Glomerular endothelial cell (primary cell): Measurements from ENCODE around the gene DDX39A. TPM values are rescaled to one million over a fixed set of nuclear protein-coding genes. Genes with fewer than 3 reads are reported as not detected.
"Not testable (repeated sequence)": the region's sequence is repeated elsewhere in the genome, so short reads cannot be mapped to it uniquely, and the experiment has no call there.

Experiments
- DNase-seq: peaks from one replicate; pipeline ENCODE4 v3.0.0-alpha.2; 2011; ENCODE audit warnings: low read depth, low spot score; ENCODE audit errors: extremely low read depth
- total RNA-seq: library from RNA; depleted of rRNA; stranded (reverse); fragments of >200 nt; gene quantifications from 2 replicates; pipeline ENCODE4 v1.2.3, GENCODE V29; 2015

Gene DDX39A
- total RNA-seq, 1 donor from 2014 or later: 117 TPM

GRCh38 chr19:14391156-14391821 lies 27.9 kb downstream of the DDX39A start:
- no peak for DNase-seq

GRCh38 chr19:14390548-14390947 lies 28.6 kb downstream of the DDX39A start:
- no peak for DNase-seq

GRCh38 chr19:14385492-14385891 lies 33.6 kb downstream of the DDX39A start:
- no peak for DNase-seq

- DNase-seq: no peak
These were observed 35.2 kb downstream of the DDX39A start for GRCh38 chr19:14383661-14384555.

GRCh38 chr19:14381689-14382474 lies 37.3 kb downstream of the DDX39A start:
- DNase-seq: no peak

GRCh38 chr19:14379294-14380065 lies 39.7 kb downstream of the DDX39A start:
- DNase-seq: no peak

- DNase-seq: no peak
These were observed 40.3 kb downstream of the DDX39A start for GRCh38 chr19:14378890-14379289.

GRCh38 chr19:14377883-14378328 lies 41.2 kb downstream of the DDX39A start:
- DNase-seq: no peak

- no peak for DNase-seq
These were observed 43.4 kb downstream of the DDX39A start for GRCh38 chr19:14375582-14376291.

- no peak for DNase-seq
These were observed 44.0 kb downstream of the DDX39A start for GRCh38 chr19:14375055-14375581.

- DNase-seq: not testable (repeated sequence)
These were observed 44.8 kb downstream of the DDX39A start for GRCh38 chr19:14374313-14374712.

GRCh38 chr19:14372384-14373077 lies 46.6 kb downstream of the DDX39A start:
- not testable (repeated sequence) for DNase-seq

GRCh38 chr19:14371301-14371821 lies 47.8 kb downstream of the DDX39A start:
- DNase-seq: no peak

- DNase-seq: no peak
These were observed 48.2 kb downstream of the DDX39A start for GRCh38 chr19:14370940-14371280.

- DNase-seq: no peak
These were observed 48.8 kb downstream of the DDX39A start for GRCh38 chr19:14370169-14370939.

- no peak for DNase-seq
These were observed 49.6 kb downstream of the DDX39A start for GRCh38 chr19:14369399-14370168.

GRCh38 chr19:14368011-14368513 lies 51.1 kb downstream of the DDX39A start:
- no peak for DNase-seq
